Neural progenitor cell (in vitro differentiated cells): ENCODE measurements around the gene TMEM176A. TPM values are rescaled to one million over a fixed set of nuclear protein-coding genes. Genes with fewer than 3 reads are reported as not detected.

Source experiments
- DNase-seq: peaks from one replicate; pipeline ENCODE4 v3.0.0-alpha.2; 2016; ENCODE audit warnings: low spot score
- H2AFZ ChIP-seq: fragments of 200-600 bp; sonication (generic); replicated peaks from 2 replicates; pipeline ENCODE4 v1.6.1; 2016; ENCODE audit warnings: antibody characterized with exemption
- H3F3A ChIP-seq: fragments of 200-600 bp; sonication (generic); 2 replicates; pipeline ENCODE4 v1.6.1; 2016; ENCODE audit warnings: antibody characterized with exemption, low read depth
- H3K27ac ChIP-seq: fragments of 200-600 bp; sonication (generic); 2 replicates; pipeline ENCODE4 v1.5.1; 2016; ENCODE audit warnings: mild to moderate bottlenecking
- H3K27me3 ChIP-seq: fragments of 200-600 bp; sonication (generic); 2 replicates; pipeline ENCODE4 v1.6.1; 2016; ENCODE audit warnings: mild to moderate bottlenecking, moderate library complexity
- H3K36me3 ChIP-seq: fragments of 200-600 bp; sonication (generic); 2 replicates; pipeline ENCODE4 v1.5.1; 2016
- H3K4me1 ChIP-seq: fragments of 200-600 bp; sonication (generic); 2 replicates; pipeline ENCODE4 v1.6.1; 2016; ENCODE audit warnings: mixed run types
- H3K4me2 ChIP-seq: fragments of 200-600 bp; sonication (generic); 2 replicates; pipeline ENCODE4 v1.6.1; 2016
- H3K4me3 ChIP-seq: fragments of 200-600 bp; sonication (generic); 2 replicates; pipeline ENCODE4 v1.5.1; 2016
- H3K79me2 ChIP-seq: fragments of 200-600 bp; sonication (generic); 2 replicates; pipeline ENCODE4 v1.6.1; 2016; ENCODE audit warnings: low read depth
- H3K9ac ChIP-seq: fragments of 200-600 bp; sonication (generic); 2 replicates; pipeline ENCODE4 v1.6.1; 2016
- H3K9me3 ChIP-seq: fragments of 200-600 bp; sonication (generic); 2 replicates; pipeline ENCODE4 v1.5.1; 2016; ENCODE audit warnings: low read depth
- H4K20me1 ChIP-seq: fragments of 200-600 bp; sonication (generic); 2 replicates; pipeline ENCODE4 v1.6.1; 2016; ENCODE audit warnings: low read depth
- H3K27ac Mint-ChIP-seq: 3 replicates; pipeline ENCODE4 v1.8.0; 2021; ENCODE audit warnings: mixed read lengths
- H3K27me3 Mint-ChIP-seq: 2 replicates; pipeline ENCODE4 v1.8.0; 2022; ENCODE audit warnings: low read depth, mild to moderate bottlenecking, inconsistent platforms, moderate library complexity, mixed read lengths; ENCODE audit not compliant: insufficient read depth
- H3K36me3 Mint-ChIP-seq: 3 replicates; pipeline ENCODE4 v1.8.0; 2021; ENCODE audit warnings: mixed read lengths
- H3K4me1 Mint-ChIP-seq: 3 replicates; pipeline ENCODE4 v1.8.0; 2021; ENCODE audit warnings: mixed read lengths
- H3K4me3 Mint-ChIP-seq: 3 replicates; pipeline ENCODE4 v1.8.0; 2021; ENCODE audit warnings: mild to moderate bottlenecking, moderate library complexity, mixed read lengths
- H3K9me3 Mint-ChIP-seq: 3 replicates; pipeline ENCODE4 v1.8.0; 2020; ENCODE audit warnings: mixed read lengths
- CTCF ChIP-seq: fragments of 200-600 bp; sonication (generic); IDR thresholded peaks from 2 replicates; pipeline ENCODE4 v1.5.1; 2017; ENCODE audit warnings: antibody characterized with exemption, mild to moderate bottlenecking
- EZH2 ChIP-seq: fragments of 200-600 bp; sonication (generic); IDR thresholded peaks from 2 replicates; pipeline ENCODE4 v1.6.1; 2017; ENCODE audit warnings: antibody characterized with exemption, mild to moderate bottlenecking, moderate library complexity
- EZH2phosphoT487 ChIP-seq: fragments of 200-600 bp; sonication (generic); IDR thresholded peaks from 2 replicates; pipeline ENCODE4 v1.6.1; 2017; ENCODE audit warnings: antibody characterized with exemption
- total RNA-seq: library from RNA; depleted of rRNA; stranded (reverse); fragments of >200 nt; gene quantifications from 2 replicates; pipeline ENCODE4 v1.2.3, GENCODE V29; 2015; ENCODE audit warnings: low replicate concordance

Gene TMEM176A
- total RNA-seq, 1 donor from 2014 or later: not detected

- Mint-ChIP-seq H3K4me1 (peaks cover 4% of the 10 kb centered on the region), H3K9me3 (no peaks in the 10 kb centered on the region), H3K27ac (no peak overlapping the region), H3K27me3 (peaks cover 6% of the 10 kb centered on the region), H3K4me3 (no peak overlapping the region), H3K36me3 (no peaks in the 10 kb centered on the region)
- H2AFZ ChIP-seq: no peak overlapping the region
- no peak overlapping the region for H3K9ac ChIP-seq
- H3K9me3 ChIP-seq: no peaks in the 10 kb centered on the region
- H3F3A ChIP-seq: no peaks in the 10 kb centered on the region
- DNase-seq: no peak
- no peak overlapping the region for H3K27ac ChIP-seq
- no peaks in the 10 kb centered on the region for H3K27me3 ChIP-seq
- TF ChIP-seq CTCF: no peak
- TF ChIP-seq EZH2: no peak
- TF ChIP-seq EZH2phosphoT487: no peak
- no peaks in the 10 kb centered on the region for H3K79me2 ChIP-seq
- no peaks in the 10 kb centered on the region for H3K36me3 ChIP-seq
- no peak overlapping the region for H3K4me2 ChIP-seq
- H3K4me3 ChIP-seq: no peak overlapping the region
- H3K4me1 ChIP-seq: peaks cover 10% of the 10 kb centered on the region
- H4K20me1 ChIP-seq: no peaks in the 10 kb centered on the region
Measured at GRCh38 chr7:150835019-150835418, 34.5 kb downstream of the TMEM176A start.

GRCh38 chr7:150835702-150836280 is 35.2 kb downstream of the TMEM176A start:
- Histone ChIP-seq H3K9me3 (no peaks in the 10 kb centered on the region), H2AFZ (no peak overlapping the region), H3K36me3 (no peaks in the 10 kb centered on the region), H3F3A (no peaks in the 10 kb centered on the region), H3K4me3 (no peak overlapping the region), H3K4me2 (no peak overlapping the region), H3K27ac (no peak overlapping the region), H3K79me2 (no peaks in the 10 kb centered on the region), H3K9ac (no peak overlapping the region), H4K20me1 (no peaks in the 10 kb centered on the region), H3K4me1 (peaks cover 3% of the 10 kb centered on the region), H3K27me3 (no peaks in the 10 kb centered on the region)
- H3K27me3 Mint-ChIP-seq: peaks cover 6% of the 10 kb centered on the region
- H3K36me3 Mint-ChIP-seq: no peaks in the 10 kb centered on the region
- peaks cover 3% of the 10 kb centered on the region for H3K4me1 Mint-ChIP-seq
- no peak overlapping the region for H3K4me3 Mint-ChIP-seq
- H3K27ac Mint-ChIP-seq: no peak overlapping the region
- TF ChIP-seq CTCF (no peak), EZH2phosphoT487 (no peak), EZH2 (no peak)
- no peak for DNase-seq
- H3K9me3 Mint-ChIP-seq: no peaks in the 10 kb centered on the region

GRCh38 chr7:150838965-150839650 is 38.5 kb downstream of the TMEM176A start:
- H3K9me3 Mint-ChIP-seq: no peaks in the 10 kb centered on the region
- no peaks in the 10 kb centered on the region for H4K20me1 ChIP-seq
- no peak for TF ChIP-seq EZH2
- no peak for TF ChIP-seq EZH2phosphoT487
- TF ChIP-seq CTCF: no peak
- H3K4me1 Mint-ChIP-seq: no peaks in the 10 kb centered on the region
- no peaks in the 10 kb centered on the region for H3K9me3 ChIP-seq
- H2AFZ ChIP-seq: no peak overlapping the region
- H3K9ac ChIP-seq: no peak overlapping the region
- no peak for DNase-seq
- H3K4me3 ChIP-seq: no peak overlapping the region
- H3K27ac ChIP-seq: no peak overlapping the region
- H3K36me3 Mint-ChIP-seq: no peaks in the 10 kb centered on the region
- H3K36me3 ChIP-seq: no peaks in the 10 kb centered on the region
- H3K4me2 ChIP-seq: no peak overlapping the region
- H3F3A ChIP-seq: no peaks in the 10 kb centered on the region
- H3K4me1 ChIP-seq: no peaks in the 10 kb centered on the region
- H3K79me2 ChIP-seq: no peaks in the 10 kb centered on the region
- no peak overlapping the region for H3K4me3 Mint-ChIP-seq
- peaks cover 2% of the 10 kb centered on the region for H3K27me3 Mint-ChIP-seq
- no peak overlapping the region for H3K27ac Mint-ChIP-seq
- H3K27me3 ChIP-seq: no peaks in the 10 kb centered on the region
